Erythroblast (primary cell): ENCODE data around the gene PRMT7.

Experiments
- GATA1 ChIP-seq: IDR thresholded peaks from 2 replicates; pipeline ENCODE4 v1.6.1; 2011; ENCODE audit warnings: low read depth, mild to moderate bottlenecking, control low read depth, low read length, moderate library complexity
- POLR2A ChIP-seq: IDR thresholded peaks from 2 replicates; pipeline ENCODE4 v1.6.1; 2011; ENCODE audit warnings: mild to moderate bottlenecking, low read length

DNA sequence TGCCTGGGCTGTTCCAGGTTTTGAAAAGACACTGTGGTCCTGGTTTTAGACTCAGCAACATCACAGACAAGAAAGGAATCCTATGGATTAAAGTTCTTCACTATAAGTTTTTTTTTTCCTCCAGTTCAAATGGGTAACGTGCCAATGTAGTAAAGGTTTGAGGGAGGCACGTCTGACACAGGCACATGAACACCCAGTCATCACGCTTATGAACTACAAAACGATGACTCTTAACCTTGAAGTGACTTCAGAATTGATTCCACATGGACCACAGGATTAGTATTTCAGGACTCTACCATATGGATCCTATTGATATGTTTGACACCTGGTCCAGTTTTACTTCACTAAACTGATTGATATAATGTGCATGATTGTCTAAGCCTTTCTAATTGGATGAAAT, 2.3 kb downstream of the PRMT7 start:
- no peak for TF ChIP-seq POLR2A
- TF ChIP-seq GATA1, result no peak
